Gastrocnemius medialis (tissue), 4 donors: ENCODE measurements around the gene TXNRD1. TPM values are rescaled to one million over a fixed set of nuclear protein-coding genes. Genes with fewer than 3 reads are reported as not detected.

Source experiments
- ATAC-seq, 2 donors: fragments of 150-250 bp; one replicate each; pipeline ENCODE4 v1.9.1; 2016
- DNase-seq, 2 donors: peaks; one replicate each; pipeline ENCODE4 v3.0.0-alpha.2; 2019
- H3K27ac ChIP-seq, 4 donors: fragments of 200-600 bp; sonication (generic); 1 replicate in 1 of 4; 2 replicates in 3 of 4; pipeline ENCODE4 v1.5.1; 2016 to 2018; ENCODE audit warnings: mild to moderate bottlenecking in 2 of 4, moderate library complexity in 1 of 4
- H3K27me3 ChIP-seq, 3 donors: fragments of 200-600 bp; sonication (generic) in 2 of 3; 1 replicate in 1 of 3; 2 replicates in 2 of 3; pipeline versions ENCODE4 v1.5.1 to v1.6.0; 2016 to 2019; ENCODE audit warnings: mild to moderate bottlenecking in 1 of 3, moderate library complexity in 1 of 3
- H3K36me3 ChIP-seq, 2 donors: fragments of 200-600 bp; sonication (generic) in 1 of 2; one replicate each; pipeline ENCODE4 v1.5.1; 2017 to 2018
- H3K4me1 ChIP-seq, 2 donors: fragments of 200-600 bp; sonication (generic) in 1 of 2; one replicate each; pipeline ENCODE4 v1.5.1; 2016 to 2017; ENCODE audit warnings: mild to moderate bottlenecking in 2 of 2
- H3K4me3 ChIP-seq, 4 donors: fragments of 200-600 bp; sonication (generic) in 3 of 4; 1 replicate in 1 of 4; 2 replicates in 3 of 4; pipeline ENCODE4 v1.5.1; 2016 to 2019; ENCODE audit warnings: mild to moderate bottlenecking in 2 of 4
- H3K9me3 ChIP-seq, 3 donors: fragments of 200-600 bp; sonication (generic) in 2 of 3; 1 replicate in 1 of 3; 2 replicates in 2 of 3; pipeline ENCODE4 v1.5.1; 2016 to 2019
- CTCF ChIP-seq, 5 experiments: fragments of 450-650 bp in 3 of 5; fragments of 200-600 bp in 2 of 5; sonication (generic) in 2 of 5; IDR thresholded peaks in 4 of 5; conservative IDR thresholded peaks in 1 of 5; 1 replicate in 4 of 5; 2 replicates in 1 of 5; pipeline ENCODE4 v1.5.1; 2016 to 2019; ENCODE audit warnings: antibody characterized with exemption in 5 of 5, mild to moderate bottlenecking in 3 of 5, moderate library complexity in 3 of 5
- POLR2A ChIP-seq, 2 donors: fragments of 450-650 bp; IDR thresholded peaks; one replicate each; pipeline ENCODE4 v1.6.1; 2017; ENCODE audit warnings: antibody characterized with exemption in 2 of 2, mild to moderate bottlenecking in 2 of 2, moderate library complexity in 2 of 2
- in situ Hi-C, 4 donors: fragments of 200-750 bp; cut with MboI; loops; one replicate each; pipeline versions ENCODE4 v1.15.0 to v1.8.0; 2017; ENCODE audit warnings: low sequenced_read_pairs in 4 of 4
- intact Hi-C: fragments of 100-400 bp; cut with DNase I; formaldehyde crosslinking; loops from one replicate; pipeline ENCODE4 v1.15.1; 2023; ENCODE audit warnings: low total_unique reads
- total RNA-seq, 4 donors: library from RNA; depleted of rRNA; stranded (reverse); fragments of >200 nt; gene quantifications; one replicate each; pipeline versions ENCODE4 v1.1.0 to v1.2.3, GENCODE V29; 2016

TXNRD1 gene
- total RNA-seq, 4 donors from 2014 or later: 96.6 to 139 (median 118) TPM

- H3K4me3 ChIP-seq: no peak overlapping the region
- no peaks in the 10 kb centered on the region for H3K27me3 ChIP-seq
- DNase-seq (no peak), ATAC-seq (no peak)
- no peak overlapping the region for H3K27ac ChIP-seq
- in situ Hi-C loops: loop anchor here in 1 of 4 donors (25.0 kb wide), 1 partner anchor 359 kb away; the partner anchor contains the start of gene HSP90B1
- intact Hi-C loops: no loop called here
- peaks cover 0 to 53% of the 10 kb centered on the region in 2 donors for H3K36me3 ChIP-seq
- H3K4me1 ChIP-seq: peaks cover 24 to 29% of the 10 kb centered on the region in 2 donors
- TF ChIP-seq CTCF (IDR thresholded peaks at IDR 0.05 in 4 of 5, conservative IDR thresholded peaks at IDR 0.05 in 1 of 5): no peak
- no peak for TF ChIP-seq POLR2A (IDR thresholded peaks at IDR 0.05)
- no peaks in the 10 kb centered on the region for H3K9me3 ChIP-seq
Measured at GRCh38 chr12:104296718-104297117, 81.1 kb downstream of the TXNRD1 start.

GRCh38 chr12:104297477-104298113 is 82.0 kb downstream of the TXNRD1 start:
- ATAC-seq: no peak
- TF ChIP-seq CTCF (IDR thresholded peaks at IDR 0.05 in 4 of 5, conservative IDR thresholded peaks at IDR 0.05 in 1 of 5) (no peak), POLR2A (IDR thresholded peaks at IDR 0.05) (no peak)
- Histone ChIP-seq H3K36me3 (peaks cover 0 to 44% of the 10 kb centered on the region in 2 donors), H3K27me3 (no peaks in the 10 kb centered on the region), H3K4me3 (no peak overlapping the region), H3K27ac (no peak overlapping the region), H3K9me3 (no peaks in the 10 kb centered on the region), H3K4me1 (peaks cover 24 to 31% of the 10 kb centered on the region in 2 donors)
- no peak for DNase-seq
- in situ Hi-C loops: loop anchor here in 1 of 4 donors (25.0 kb wide), 1 partner anchor 360 kb away; the partner anchor contains the start of gene HSP90B1
- intact Hi-C loops: no loop called here

GRCh38 chr12:104299842-104300481 is 84.4 kb downstream of the TXNRD1 start:
- peaks cover 0 to 30% of the 10 kb centered on the region in 2 donors for H3K36me3 ChIP-seq
- peaks cover 34 to 41% of the 10 kb centered on the region in 2 donors for H3K4me1 ChIP-seq
- DNase-seq (no peak), ATAC-seq (no peak)
- TF ChIP-seq POLR2A (IDR thresholded peaks at IDR 0.05) (no peak), CTCF (IDR thresholded peaks at IDR 0.05 in 4 of 5, conservative IDR thresholded peaks at IDR 0.05 in 1 of 5) (no peak)
- H3K27me3 ChIP-seq: no peaks in the 10 kb centered on the region
- in situ Hi-C loops (loop anchor here in 2 of 4 donors (10.0 to 25.0 kb wide), 2 partner anchors 85 to 363 kb away; partner anchors contain the start of genes HSP90B1 (in 1 of the 2) and TXNRD1 (in 1 of the 2)), intact Hi-C loops (no loop called here)
- no peak overlapping the region for H3K4me3 ChIP-seq
- H3K9me3 ChIP-seq: no peaks in the 10 kb centered on the region
- peak overlapping the region; percentile 8 to 37 (median 30) for H3K27ac ChIP-seq

GRCh38 chr12:104303538-104304151 is 88.1 kb downstream of the TXNRD1 start, which contains the start of gene EID3:
TSS of gene EID3 (plus strand) at chr12:104303739. CDS start at chr12:104303935, 196 bp downstream.
- DNase-seq (peak; percentile 75 to 82), ATAC-seq (peak; percentile 87 to 88)
- Histone ChIP-seq H3K4me1 (peaks cover 48 to 64% of the 10 kb centered on the region in 2 donors), H3K27ac (peak within 1 kb of the TSS; percentile 73 to 86 (median 80)), H3K27me3 (no peaks in the 10 kb centered on the region), H3K9me3 (no peaks in the 10 kb centered on the region), H3K4me3 (peak within 1 kb of the TSS; percentile 47 to 57 (median 54)), H3K36me3 (peaks cover 0 to 4% of the 10 kb centered on the region in 2 donors)
- intact Hi-C loops (loop anchor here (1.0 to 2.0 kb wide), 2 partner anchors 15 to 87 kb away; no protein-coding TSS in a partner anchor), in situ Hi-C loops (loop anchor here in 1 of 4 donors (10.0 kb wide), 1 partner anchor 89 kb away; the partner anchor contains the start of gene TXNRD1)
- TF ChIP-seq POLR2A (IDR thresholded peaks at IDR 0.05) (peak; percentile 18 to 43), CTCF (IDR thresholded peaks at IDR 0.05 in 4 of 5, conservative IDR thresholded peaks at IDR 0.05 in 1 of 5) (no peak)
